GM18951 (cell line): ENCODE measurements around the gene MEF2B.
A peak's percentile ranks its signal among the peaks of the same experiment; 100 is the strongest.

Source experiments
- POLR2A ChIP-seq: IDR thresholded peaks from 4 replicates; pipeline ENCODE4 v1.6.1; 2011; ENCODE audit warnings: mild to moderate bottlenecking; ENCODE audit not compliant: insufficient read length, insufficient read depth; ENCODE audit errors: extremely low read depth
- in situ Hi-C: fragments of 300-500 bp; cut with MboI; formaldehyde crosslinking; loops from one replicate; pipeline ENCODE4 v1.12.0; 2022; ENCODE audit warnings: low sequenced_read_pairs, mixed read lengths, inconsistent platforms; ENCODE audit not compliant: unreplicated experiment

Gene MEF2B

GRCh38 chr19:19170053-19170872, at the start of gene MEF2B:
Gene MEF2B (minus strand): TSS chr19:19170263. CDS start chr19:19150735, 19,528 bp downstream.
- TF ChIP-seq POLR2A = peak; percentile 94
- in situ Hi-C loops = no loop called here

GRCh38 chr19:19218911-19219310, 48.8 kb upstream of the MEF2B start:
- in situ Hi-C loops = no loop called here
- no peak for TF ChIP-seq POLR2A

DNA sequence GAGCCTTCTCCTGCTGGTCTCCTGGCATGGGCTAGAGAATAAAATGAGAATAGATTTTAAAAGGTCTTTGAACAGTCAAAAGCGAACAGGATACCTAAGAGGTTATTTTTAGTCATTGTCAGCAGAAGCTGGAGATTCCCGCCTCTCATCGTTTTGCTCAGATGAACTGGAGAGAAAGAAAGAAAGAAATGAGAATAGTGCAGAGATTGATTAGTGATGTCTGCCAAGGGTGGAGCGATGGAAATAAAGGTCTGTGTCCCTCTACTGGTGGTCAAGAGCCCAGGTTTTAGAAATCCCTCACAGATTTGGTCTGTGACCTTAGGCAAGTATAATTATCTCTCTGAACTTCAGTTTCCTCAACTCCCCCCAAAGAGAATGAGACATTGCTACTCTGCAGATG, 47.0 kb upstream of the MEF2B start:
- in situ Hi-C loops = no loop called here
- TF ChIP-seq POLR2A = no peak

DNA sequence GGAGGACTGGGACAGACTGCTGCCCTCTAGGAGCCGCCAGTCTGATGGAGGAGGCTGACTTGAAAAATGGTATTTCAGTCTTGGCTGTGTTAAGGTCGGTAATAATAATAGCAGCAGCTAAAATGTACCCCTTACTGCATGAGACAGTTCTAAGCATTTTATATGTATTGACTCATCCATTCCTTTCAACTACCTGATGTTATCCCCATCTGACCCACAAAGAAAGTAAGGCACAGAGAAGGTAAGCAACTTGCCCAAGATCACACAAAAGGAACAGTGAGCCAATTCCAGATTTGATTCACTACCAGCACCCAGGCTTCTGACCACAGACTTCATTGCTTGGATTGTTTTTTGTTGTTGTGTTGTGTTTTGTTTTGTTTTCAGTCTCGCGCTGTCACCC, 45.7 kb upstream of the MEF2B start:
- in situ Hi-C loops = no loop called here
- no peak for TF ChIP-seq POLR2A

GRCh38 chr19:19214892-19215291, 44.8 kb upstream of the MEF2B start:
- in situ Hi-C loops = no loop called here
- no peak for TF ChIP-seq POLR2A

DNA sequence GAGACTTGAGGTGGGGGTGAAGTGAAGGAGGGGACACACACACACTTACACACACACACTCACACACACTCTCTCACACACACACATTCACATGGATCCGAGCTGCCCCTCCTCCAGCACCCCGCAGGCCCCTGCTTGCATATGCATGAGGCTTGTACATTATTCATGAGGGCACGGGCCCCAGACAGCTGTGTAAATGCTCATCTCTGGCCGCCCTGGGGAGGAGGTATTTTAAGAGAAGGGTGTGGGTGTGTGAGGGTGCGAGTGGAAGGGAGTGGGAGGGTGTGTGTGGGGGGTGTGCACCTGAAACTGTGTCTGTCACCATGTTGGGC, 44.1 kb upstream of the MEF2B start:
- in situ Hi-C loops = no loop called here
- TF ChIP-seq POLR2A = no peak

DNA sequence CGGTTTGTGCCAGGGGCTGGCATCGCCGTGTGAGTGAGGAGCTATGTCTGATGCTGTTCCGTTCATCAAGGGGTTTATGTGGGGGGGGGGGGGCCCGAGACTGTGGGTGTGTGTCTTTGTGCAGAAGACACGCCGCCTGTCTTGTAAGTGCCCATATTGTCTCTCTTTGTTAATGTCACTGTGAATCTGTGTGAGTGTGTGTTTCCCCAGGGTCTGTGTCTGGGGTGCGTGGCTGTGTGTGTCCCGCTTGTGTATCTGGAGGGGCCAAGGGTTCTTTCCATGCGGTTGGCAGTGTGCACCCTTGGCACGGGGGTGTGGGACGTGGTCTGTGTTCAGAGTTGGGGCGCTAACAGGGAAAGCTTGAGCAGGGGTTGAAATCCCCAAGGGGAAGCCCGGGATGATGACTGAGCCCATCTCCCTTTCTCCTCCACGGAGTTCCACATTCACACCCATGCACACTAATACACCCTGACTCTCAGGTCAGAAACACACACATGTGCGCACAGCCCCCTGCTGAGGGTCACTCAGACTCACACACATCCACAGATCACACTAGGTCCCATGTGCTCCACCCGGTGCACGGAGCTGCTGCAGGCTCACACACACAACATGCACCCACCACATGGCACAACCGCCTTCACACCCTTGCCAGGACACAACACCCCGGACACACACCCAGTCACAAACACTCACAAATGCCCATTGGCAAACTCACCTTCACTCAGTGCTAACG, 43.5 kb upstream of the MEF2B start:
- in situ Hi-C loops = no loop called here
- TF ChIP-seq POLR2A = no peak

DNA sequence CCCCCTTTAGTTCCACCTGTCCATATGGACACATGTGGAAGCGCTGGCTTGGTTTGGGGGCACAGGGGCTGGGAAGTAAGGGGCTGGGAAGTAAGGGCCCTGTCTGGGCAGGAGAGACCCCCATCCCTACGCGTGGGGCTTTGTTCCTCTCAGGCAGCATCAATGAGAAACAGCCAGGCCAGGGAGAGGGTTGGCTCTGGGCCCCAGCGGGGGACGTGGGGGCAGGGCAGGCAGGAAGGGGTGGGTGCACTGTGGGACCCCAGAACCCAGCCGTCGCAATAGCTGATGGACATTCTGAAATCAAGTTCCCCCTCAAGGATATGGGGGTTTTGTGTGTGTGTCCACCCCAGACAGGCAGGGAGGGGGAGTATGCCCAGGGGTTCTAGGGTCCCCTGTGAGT, 42.9 kb upstream of the MEF2B start:
- in situ Hi-C loops = no loop called here
- TF ChIP-seq POLR2A = no peak

- TF ChIP-seq POLR2A = no peak
- in situ Hi-C loops = no loop called here
Observed at GRCh38 chr19:19211499-19212420, 41.7 kb upstream of the MEF2B start, which contains the start of gene NCAN. Gene NCAN (plus strand): TSS chr19:19211958. CDS start chr19:19216954, 4,996 bp downstream.

- in situ Hi-C loops = no loop called here
- TF ChIP-seq POLR2A = no peak
Observed at GRCh38 chr19:19209372-19209771, 39.3 kb upstream of the MEF2B start.

- in situ Hi-C loops = no loop called here
- no peak for TF ChIP-seq POLR2A
Observed at GRCh38 chr19:19207637-19208572, 37.8 kb upstream of the MEF2B start.

DNA sequence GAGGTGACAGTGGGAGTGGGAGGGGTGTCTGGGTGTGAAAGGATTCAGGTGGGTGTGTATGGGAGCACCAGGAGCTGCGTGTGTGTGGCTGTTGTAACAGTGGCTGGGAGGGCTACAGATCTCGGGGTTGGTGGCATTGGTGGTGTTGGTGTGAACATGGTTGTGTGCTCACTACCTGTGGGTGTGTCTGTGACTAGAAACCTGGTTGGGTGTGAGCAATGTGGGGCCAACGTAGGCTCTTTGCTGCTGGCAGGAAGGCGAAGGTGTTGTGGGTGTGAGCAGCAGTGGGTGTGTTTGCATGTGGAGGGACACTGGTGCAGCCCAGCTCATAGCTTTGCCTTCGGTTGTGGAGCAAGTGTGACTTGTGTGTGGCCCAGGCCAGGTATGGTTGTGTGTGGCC, 36.9 kb upstream of the MEF2B start:
- no peak for TF ChIP-seq POLR2A

More for the DNA sequence above, 36.9 kb upstream of the MEF2B start:
- in situ Hi-C loops = no loop called here
